A172 (cell line): Measurements from ENCODE around the gene PGA4. TPM values are rescaled to one million over a fixed set of nuclear protein-coding genes. Genes with fewer than 3 reads are reported as not detected.
"Not testable (repeated sequence)": the region's sequence is repeated elsewhere in the genome, so short reads cannot be mapped to it uniquely, and the experiment has no call there.

Source experiments
- DNase-seq: peaks from one replicate; pipeline ENCODE4 v3.0.0-alpha.2; 2015; ENCODE audit warnings: low spot score
- total RNA-seq: library from RNA; depleted of rRNA; stranded (reverse); fragments of >200 nt; shearing (Covaris generic); gene quantifications from 2 replicates; pipeline ENCODE4 v1.2.3, GENCODE V29; 2014

The PGA4 gene
- total RNA-seq, 1 experiment from 2014 or later, result not detected

DNA sequence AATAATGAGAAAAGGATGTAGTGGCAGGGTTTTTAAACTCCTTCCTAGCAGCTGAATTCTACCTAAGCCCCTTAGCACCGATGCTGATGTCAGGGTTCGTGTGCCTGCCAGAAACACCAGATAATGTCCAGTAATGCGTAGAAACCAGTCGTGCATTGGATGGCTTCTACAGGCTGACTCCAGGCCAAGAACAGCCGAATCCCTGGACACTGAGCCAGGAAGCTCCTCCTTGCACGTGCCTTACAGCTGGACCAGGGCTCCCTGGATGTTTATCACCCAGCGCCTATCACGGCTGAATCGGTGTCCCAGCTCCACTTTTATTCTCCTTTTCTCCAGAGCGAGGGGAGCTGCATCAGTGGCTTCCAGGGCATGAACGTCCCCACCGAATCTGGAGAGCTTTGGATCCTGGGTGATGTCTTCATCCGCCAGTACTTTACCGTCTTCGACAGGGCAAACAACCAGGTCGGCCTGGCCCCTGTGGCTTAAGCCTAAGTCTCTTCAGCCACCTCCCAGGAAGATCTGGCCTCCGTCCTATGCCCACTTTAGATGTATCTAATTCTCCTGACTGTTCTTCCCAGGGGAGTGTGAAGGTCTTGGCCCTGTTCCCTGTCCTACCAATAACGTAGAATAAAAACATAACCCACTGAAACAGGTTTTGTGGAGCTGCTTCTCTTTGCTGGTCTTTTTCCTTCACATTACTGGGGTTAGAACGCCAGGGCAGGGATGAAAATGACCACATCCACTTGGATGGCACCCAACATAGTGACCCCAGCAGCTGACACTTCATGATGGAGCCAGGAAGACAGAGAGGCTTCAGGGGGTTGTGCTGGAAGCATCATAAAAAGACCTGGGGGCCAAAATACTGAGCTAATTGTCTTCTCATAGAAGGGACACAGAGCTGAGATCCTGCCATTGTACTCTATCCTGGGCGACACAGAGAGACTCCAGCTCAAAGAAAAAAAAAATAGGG lies 28.9 kb downstream of the PGA4 start:
- not testable (repeated sequence) for DNase-seq

- not testable (repeated sequence) for DNase-seq
These were observed 30.2 kb downstream of the PGA4 start for GRCh38 chr11:61252332-61252731.

DNA sequence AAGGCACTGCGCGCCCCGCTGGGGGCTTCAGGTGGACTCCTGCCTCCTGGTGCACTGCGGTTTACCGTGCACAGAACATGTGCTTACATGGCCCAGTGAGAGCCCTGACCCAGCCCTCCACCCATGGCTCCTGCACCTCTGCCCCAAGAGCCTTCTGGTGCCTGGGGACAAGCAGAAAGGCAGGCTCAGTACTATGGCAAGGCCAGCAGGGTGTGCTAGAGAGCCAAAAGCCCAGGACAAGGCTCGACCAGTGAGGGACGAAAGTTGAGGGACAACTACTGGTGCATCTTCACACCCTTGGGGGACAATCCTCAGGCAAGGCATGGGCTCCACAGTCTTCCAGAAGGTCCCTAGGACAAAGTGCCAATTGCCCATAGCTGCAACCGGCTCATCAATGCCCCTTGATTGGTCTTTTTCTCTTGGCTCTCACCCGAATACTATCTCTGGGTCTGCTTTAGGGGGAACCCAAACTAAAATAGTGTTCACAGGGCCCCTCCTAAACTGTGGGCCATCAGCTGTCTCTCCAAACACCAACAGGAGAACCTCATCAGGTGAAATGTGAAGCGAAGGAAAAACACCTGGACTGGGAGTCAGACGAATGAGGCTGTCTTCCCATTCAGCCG lies 32.4 kb downstream of the PGA4 start:
- DNase-seq, result peak; percentile 49

DNA sequence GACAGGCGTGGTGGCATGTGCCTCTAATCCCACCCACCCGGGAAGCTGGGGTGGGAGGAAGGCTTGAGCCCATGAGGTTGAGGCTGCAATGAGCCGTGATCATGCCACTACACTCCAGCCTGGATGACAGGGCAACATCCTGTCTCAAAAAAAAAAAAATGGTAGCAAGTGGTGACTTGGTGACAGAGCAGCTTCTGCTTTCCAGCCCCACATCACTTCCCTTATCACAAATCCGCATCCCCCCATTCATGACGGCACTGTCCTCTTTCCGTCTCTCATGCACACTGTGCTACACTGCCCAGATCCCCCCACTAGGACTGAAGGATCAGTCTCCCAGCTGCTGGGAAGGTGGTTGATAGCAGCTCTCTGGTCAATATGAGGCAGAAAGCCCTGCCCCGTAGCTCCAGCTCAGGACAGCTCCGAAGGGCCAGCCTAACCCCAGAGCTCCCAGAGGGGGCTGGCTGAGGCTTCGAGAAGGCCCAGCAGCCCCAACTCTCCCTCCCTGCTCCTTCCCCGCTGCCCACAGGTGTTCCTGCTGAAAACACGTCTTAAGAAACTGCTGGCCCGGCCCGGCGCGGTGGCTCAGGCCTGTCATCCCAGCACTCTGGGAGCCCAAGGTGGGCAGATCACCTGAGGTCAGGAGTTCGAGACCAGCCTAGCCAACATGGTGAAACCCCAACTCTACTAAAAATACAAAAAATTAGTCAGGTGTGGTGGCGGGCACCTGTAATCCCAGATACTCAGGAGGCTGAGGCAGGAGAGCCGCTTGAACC lies 34.7 kb downstream of the PGA4 start:
- DNase-seq, result no peak

DNA sequence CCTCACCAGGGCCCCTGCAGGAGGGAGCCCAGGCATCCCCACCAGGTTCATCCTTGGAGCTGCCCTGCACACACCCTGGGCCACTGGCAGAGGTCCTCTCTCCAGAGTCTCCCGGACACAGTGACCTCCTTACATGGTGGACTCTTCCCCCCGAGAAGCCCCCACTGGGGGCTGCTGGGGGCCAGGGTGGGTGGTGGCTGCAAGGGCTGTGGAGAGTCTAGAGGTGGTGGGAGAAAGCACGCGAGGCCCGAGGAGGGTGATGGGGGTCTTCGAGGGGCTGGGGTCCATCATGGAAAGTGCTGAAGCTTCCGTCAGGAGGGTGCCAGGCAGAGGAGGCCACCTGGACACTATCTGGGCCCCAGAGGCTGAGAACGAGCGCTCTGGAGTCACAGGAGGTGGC lies 36.4 kb downstream of the PGA4 start:
- no peak for DNase-seq

- DNase-seq, result no peak
These were observed 37.2 kb downstream of the PGA4 start for GRCh38 chr11:61259363-61259762.

- no peak for DNase-seq
These were observed 42.2 kb downstream of the PGA4 start for GRCh38 chr11:61264371-61264770.

GRCh38 chr11:61264795-61265194 lies 42.6 kb downstream of the PGA4 start:
- DNase-seq, result no peak

DNA sequence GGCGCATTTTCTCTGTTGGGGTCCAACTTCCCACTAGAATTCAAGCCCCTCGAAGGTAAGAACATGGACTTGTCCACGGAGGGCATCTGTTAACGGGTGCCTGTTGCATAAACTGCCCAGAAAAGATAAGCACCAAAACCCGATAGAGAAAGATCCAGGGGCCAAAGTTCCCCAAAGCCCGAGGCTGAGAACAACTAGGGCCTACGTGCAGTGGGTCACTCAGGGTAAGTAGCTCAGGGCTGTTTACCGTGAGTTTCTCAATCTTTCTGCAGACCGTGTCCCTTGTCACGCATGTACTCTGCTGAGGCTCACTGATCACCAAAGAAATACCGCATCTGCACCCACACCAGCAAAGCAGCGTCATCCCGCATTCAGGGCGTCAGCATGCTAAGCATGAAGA lies 43.2 kb downstream of the PGA4 start:
- DNase-seq, result no peak

GRCh38 chr11:61266602-61267001 lies 44.5 kb downstream of the PGA4 start:
- peak; percentile 40 for DNase-seq

- no peak for DNase-seq
These were observed 45.3 kb downstream of the PGA4 start for GRCh38 chr11:61267437-61267841.

DNA sequence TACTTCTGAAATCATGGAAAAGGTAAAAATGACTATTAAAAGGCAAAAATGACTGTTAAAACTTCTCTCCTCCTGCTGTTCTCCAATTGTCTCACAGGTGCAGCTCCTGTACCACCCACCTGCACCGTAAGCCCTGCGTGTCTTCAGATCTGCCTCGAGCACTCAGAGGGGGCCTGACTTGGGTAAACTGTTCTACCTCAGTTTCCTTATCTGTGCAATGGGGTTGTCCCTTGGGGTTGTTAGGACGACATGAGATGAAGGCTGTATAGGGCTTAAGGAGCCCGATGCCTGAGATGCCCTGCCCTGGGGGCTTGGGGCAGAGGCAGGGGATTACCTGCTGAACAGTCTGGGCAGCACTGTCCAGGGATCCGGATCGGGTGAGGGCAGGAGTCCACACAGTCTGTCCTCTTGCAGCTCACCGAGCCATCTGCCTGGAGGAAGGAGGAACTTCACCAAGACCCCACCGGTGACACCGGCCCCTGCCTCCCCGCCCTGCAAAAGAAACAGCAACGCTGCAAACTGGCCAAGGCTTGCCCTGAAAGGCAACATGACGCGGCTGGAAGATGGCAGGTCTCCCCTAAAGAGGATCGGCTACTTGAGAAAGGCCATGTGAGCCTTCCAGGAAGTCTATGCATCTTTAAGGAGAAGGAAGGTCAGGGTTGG lies 46.6 kb downstream of the PGA4 start:
- DNase-seq, result no peak

DNA sequence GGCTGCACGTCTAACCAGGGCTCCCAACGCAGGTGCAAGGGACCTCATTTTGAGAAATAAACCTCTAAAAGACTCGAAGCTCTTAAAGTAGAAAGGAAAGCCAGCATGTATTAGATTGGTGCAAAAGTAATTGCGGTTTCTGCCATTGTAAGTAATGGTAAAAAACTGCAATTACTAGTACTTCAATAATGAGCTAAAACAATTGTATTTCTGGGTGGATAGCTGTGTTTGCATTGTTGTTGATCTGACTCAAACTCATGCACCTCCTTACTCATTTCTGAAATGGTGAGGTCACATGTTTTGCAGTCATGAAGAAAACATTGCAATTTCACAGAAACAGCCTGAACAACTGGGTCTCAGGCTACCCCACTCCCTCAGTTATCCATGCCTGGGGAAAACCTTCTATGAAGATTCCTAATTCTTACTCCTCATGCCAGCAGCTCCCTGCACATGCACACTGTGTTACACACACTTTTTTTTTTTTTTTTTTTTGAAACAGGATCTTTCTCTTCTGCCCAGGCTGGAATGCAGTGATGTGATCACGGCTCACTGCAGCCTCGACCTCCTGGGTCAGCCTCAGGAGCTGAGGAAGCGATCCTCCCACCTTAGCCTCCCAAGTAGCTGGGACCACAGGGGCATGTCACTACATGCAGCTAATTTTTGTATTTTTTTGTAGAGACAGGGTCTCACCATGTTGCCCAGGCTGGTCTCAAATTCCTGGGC lies 48.4 kb downstream of the PGA4 start:
- peak; percentile 18 for DNase-seq

- no peak for DNase-seq
These were observed 50.6 kb downstream of the PGA4 start for GRCh38 chr11:61272731-61273130.

GRCh38 chr11:61273178-61274078 lies 51.3 kb downstream of the PGA4 start:
- DNase-seq, result no peak

- no peak for DNase-seq
These were observed 51.9 kb downstream of the PGA4 start for GRCh38 chr11:61274084-61274483.

DNA sequence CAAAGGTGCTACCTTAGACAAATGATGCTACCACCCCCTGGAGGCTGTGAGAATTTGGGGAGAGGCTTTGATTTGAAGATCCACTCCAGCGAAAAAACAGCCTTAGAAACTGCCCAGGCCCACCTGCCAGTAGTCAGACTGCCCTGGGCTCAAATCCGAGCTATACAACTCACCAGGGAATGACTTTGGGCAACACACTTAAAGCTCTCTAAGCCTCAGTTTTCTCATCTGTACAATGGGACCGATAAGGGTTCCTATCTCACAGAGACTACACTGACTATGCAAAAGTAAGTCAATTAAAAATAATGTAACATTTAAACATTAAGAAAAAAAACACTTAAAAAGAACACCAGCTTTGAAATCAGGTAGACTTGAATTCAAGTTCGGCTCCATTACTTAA lies 53.0 kb downstream of the PGA4 start:
- no peak for DNase-seq

DNA sequence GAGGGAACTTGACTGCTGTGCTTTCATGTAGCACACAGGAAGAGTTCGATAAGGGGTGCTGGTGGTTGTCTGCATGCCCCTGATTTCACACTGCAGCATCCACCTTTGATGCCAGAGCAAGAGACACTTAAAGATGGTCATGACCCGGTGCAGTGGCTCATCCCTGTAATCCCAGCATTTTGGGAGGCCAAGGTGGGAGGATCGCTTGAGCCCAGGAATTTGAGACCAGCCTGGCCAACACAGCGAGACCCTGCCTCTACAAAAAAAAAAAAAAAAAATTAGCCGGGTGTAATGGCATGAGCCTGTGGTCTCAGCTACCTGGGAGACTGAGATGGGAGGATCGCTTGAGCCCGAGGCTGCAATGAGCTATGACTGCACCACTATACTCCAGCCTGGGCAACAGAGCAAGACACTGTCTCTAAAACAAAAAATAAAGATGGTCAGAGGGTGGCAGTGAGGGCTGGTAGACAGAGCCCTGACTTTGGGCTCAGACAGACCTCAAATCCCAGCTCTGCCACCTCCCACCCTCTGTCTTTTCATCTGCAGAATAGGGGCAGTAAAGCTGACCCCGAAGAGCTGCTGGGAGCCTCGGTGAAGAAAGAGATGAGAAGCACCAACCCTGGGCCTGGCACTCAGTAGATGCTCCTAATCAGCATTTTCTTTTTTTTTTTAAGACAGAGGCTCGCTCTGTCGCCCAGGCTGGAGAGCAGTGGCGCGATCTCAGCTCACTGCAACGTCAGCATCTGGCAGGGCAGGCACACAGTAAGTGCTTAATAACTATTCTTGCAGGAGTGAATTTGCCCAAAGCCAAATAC lies 55.2 kb downstream of the PGA4 start:
- DNase-seq, result no peak

DNA sequence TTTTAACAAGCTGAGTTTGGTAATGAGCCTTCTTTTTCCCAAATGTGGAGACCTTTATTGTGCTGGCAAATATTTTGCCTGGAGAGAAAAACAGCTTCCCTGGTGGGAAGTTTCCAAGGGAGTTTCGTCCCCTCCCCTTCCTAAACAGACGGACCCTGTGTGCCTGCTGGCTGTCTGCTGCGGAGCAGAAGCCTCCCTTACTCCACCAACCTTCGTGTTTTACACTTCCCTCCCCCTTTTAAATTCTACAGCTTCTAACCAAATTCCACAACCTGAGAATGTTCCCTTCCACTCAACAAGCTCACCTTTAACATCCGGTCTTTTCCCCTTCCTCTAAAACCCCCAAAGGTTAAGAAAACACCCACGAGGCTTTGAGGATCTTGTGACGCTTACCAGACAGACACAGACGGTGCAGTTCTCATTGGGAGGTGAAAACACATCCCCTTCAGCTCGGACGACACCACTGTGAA lies 55.9 kb downstream of the PGA4 start:
- no peak for DNase-seq
